Upper lobe of left lung (tissue), 4 donors: ENCODE data around the gene MECP2.

Experiments used
- CTCF ChIP-seq, 6 experiments: fragments of 450-650 bp in 4 of 6; fragments of 200-600 bp in 2 of 6; sonication (generic) in 2 of 6; IDR thresholded peaks; one replicate each; pipeline ENCODE4 v1.5.1; 2016 to 2019; ENCODE audit warnings: antibody characterized with exemption in 6 of 6
- EP300 ChIP-seq, 4 donors: sonication (generic); formaldehyde crosslinking; IDR thresholded peaks; one replicate each; pipeline ENCODE4 v1.5.1; 2017; ENCODE audit warnings: antibody characterized with exemption in 4 of 4, control low read depth in 2 of 4
- POLR2A ChIP-seq, 4 donors: fragments of 450-650 bp; IDR thresholded peaks; one replicate each; pipeline ENCODE4 v1.5.1; 2016 to 2017; ENCODE audit warnings: antibody characterized with exemption in 4 of 4, mild to moderate bottlenecking in 2 of 4
- POLR2AphosphoS5 ChIP-seq, 2 donors: sonication (generic); formaldehyde crosslinking; IDR thresholded peaks; one replicate each; pipeline ENCODE4 v1.5.1; 2017; ENCODE audit warnings: antibody characterized with exemption in 2 of 2

- TF ChIP-seq CTCF (IDR thresholded peaks at IDR 0.05), result no peak
- TF ChIP-seq POLR2AphosphoS5 (IDR thresholded peaks at IDR 0.05), result no peak
- no peak for TF ChIP-seq POLR2A (IDR thresholded peaks at IDR 0.05)
- TF ChIP-seq EP300 (IDR thresholded peaks at IDR 0.05), result no peak
Measured at GRCh38 chrX:154063234-154063633, 34.3 kb downstream of the MECP2 start.
